ENCODE data around the gene SLC7A5.

Gene SLC7A5

GRCh38 chr16:87845213-87845612, 24.1 kb downstream of the SLC7A5 start:
- no peak for DNase-seq

- no peak for DNase-seq
These were observed 24.5 kb downstream of the SLC7A5 start for GRCh38 chr16:87844809-87845208.

- no peak for DNase-seq
These were observed 25.1 kb downstream of the SLC7A5 start for GRCh38 chr16:87844120-87844733.

- no peak for DNase-seq
These were observed 25.6 kb downstream of the SLC7A5 start for GRCh38 chr16:87843678-87844105.

GRCh38 chr16:87842209-87842869, 27.0 kb downstream of the SLC7A5 start:
- no peak for DNase-seq

- DNase-seq: no peak
These were observed 27.7 kb downstream of the SLC7A5 start for GRCh38 chr16:87841340-87842208.

- no peak for DNase-seq
These were observed 28.9 kb downstream of the SLC7A5 start for GRCh38 chr16:87840271-87840978.

- no peak for DNase-seq
These were observed 29.6 kb downstream of the SLC7A5 start for GRCh38 chr16:87839542-87840270.

GRCh38 chr16:87838643-87839541, 30.4 kb downstream of the SLC7A5 start:
- DNase-seq: no peak

- no peak for DNase-seq
These were observed 31.5 kb downstream of the SLC7A5 start for GRCh38 chr16:87837627-87838289.

- no peak for DNase-seq
These were observed 32.3 kb downstream of the SLC7A5 start for GRCh38 chr16:87836844-87837581.

GRCh38 chr16:87836346-87836843, 32.9 kb downstream of the SLC7A5 start:
- DNase-seq: no peak

GRCh38 chr16:87835882-87836331, 33.4 kb downstream of the SLC7A5 start:
- DNase-seq: no peak

- DNase-seq: no peak
These were observed 34.4 kb downstream of the SLC7A5 start for GRCh38 chr16:87834668-87835473.

- no peak for DNase-seq
These were observed 35.2 kb downstream of the SLC7A5 start for GRCh38 chr16:87834005-87834667.

GRCh38 chr16:87833548-87833947, 35.8 kb downstream of the SLC7A5 start:
- no peak for DNase-seq

GRCh38 chr16:87832741-87833502, 36.4 kb downstream of the SLC7A5 start:
- no peak for DNase-seq
